GM23248 (cell line): Measurements from ENCODE around the gene SMPD3. TPM values are rescaled to one million over a fixed set of nuclear protein-coding genes. Genes with fewer than 3 reads are reported as not detected.

Source experiments
- DNase-seq: peaks from one replicate; pipeline ENCODE4 v3.0.0-alpha.2; 2015
- H2AFZ ChIP-seq: fragments of 200-600 bp; sonication (generic); 2 replicates; pipeline ENCODE4 v1.6.1; 2016; ENCODE audit warnings: antibody characterized with exemption
- H3F3A ChIP-seq: fragments of 200-600 bp; sonication (generic); 2 replicates; pipeline ENCODE4 v1.6.1; 2016; ENCODE audit warnings: mild to moderate bottlenecking, antibody characterized with exemption, mixed run types; ENCODE audit not compliant: insufficient read depth
- H3K27ac ChIP-seq: fragments of 200-600 bp; sonication (generic); 2 replicates; pipeline ENCODE4 v1.5.1; 2016; ENCODE audit warnings: mild to moderate bottlenecking
- H3K27me3 ChIP-seq: fragments of 200-600 bp; sonication (generic); replicated peaks from 2 replicates; pipeline ENCODE4 v1.6.1; 2016; ENCODE audit warnings: mild to moderate bottlenecking; ENCODE audit not compliant: insufficient read depth
- H3K36me3 ChIP-seq: fragments of 200-600 bp; sonication (generic); 2 replicates; pipeline ENCODE4 v1.6.1; 2016; ENCODE audit warnings: low read depth, mild to moderate bottlenecking
- H3K4me1 ChIP-seq: fragments of 200-600 bp; sonication (generic); 2 replicates; pipeline ENCODE4 v1.6.1; 2016; ENCODE audit warnings: mild to moderate bottlenecking; ENCODE audit not compliant: insufficient read depth
- H3K4me2 ChIP-seq: fragments of 200-600 bp; sonication (generic); one replicate; pipeline ENCODE4 v1.6.1; 2016; ENCODE audit warnings: mild to moderate bottlenecking; ENCODE audit not compliant: unreplicated experiment
- H3K4me3 ChIP-seq: fragments of 200-600 bp; sonication (generic); 2 replicates; pipeline ENCODE4 v1.5.1; 2016; ENCODE audit warnings: mild to moderate bottlenecking
- H3K79me2 ChIP-seq: fragments of 200-600 bp; sonication (generic); 2 replicates; pipeline ENCODE4 v1.6.1; 2016; ENCODE audit warnings: mild to moderate bottlenecking; ENCODE audit not compliant: insufficient read depth
- H3K9ac ChIP-seq: fragments of 200-600 bp; sonication (generic); 2 replicates; pipeline ENCODE4 v1.6.1; 2016; ENCODE audit warnings: mild to moderate bottlenecking
- H3K9me2 ChIP-seq: fragments of 200-600 bp; sonication (generic); 2 replicates; pipeline ENCODE4 v1.6.1; 2016; ENCODE audit warnings: mixed run types, mild to moderate bottlenecking, moderate library complexity; ENCODE audit not compliant: insufficient read depth
- H3K9me3 ChIP-seq: fragments of 200-600 bp; sonication (generic); one replicate; pipeline ENCODE4 v1.6.1; 2017; ENCODE audit warnings: low read depth
- H4K20me1 ChIP-seq: fragments of 200-600 bp; sonication (generic); 2 replicates; pipeline ENCODE4 v1.6.0; 2016; ENCODE audit not compliant: insufficient read depth
- EZH2 ChIP-seq: fragments of 200-600 bp; sonication (generic); IDR thresholded peaks from 2 replicates; pipeline ENCODE4 v1.6.1; 2018; ENCODE audit warnings: antibody characterized with exemption, mild to moderate bottlenecking; ENCODE audit not compliant: insufficient read depth, poor library complexity, severe bottlenecking
- EZH2phosphoT487 ChIP-seq: fragments of 200-600 bp; sonication (generic); IDR thresholded peaks from 2 replicates; pipeline ENCODE4 v1.6.1; 2018; ENCODE audit warnings: antibody characterized with exemption, moderate library complexity, mild to moderate bottlenecking, low read depth; ENCODE audit not compliant: insufficient read depth
- WGBS, 2 experiments: methylation state at CpG; one replicate each; pipeline ENCODE4 v1.1.6; 2015 to 2017; ENCODE audit warnings: low lambda C conversion rate in 2 of 2, low coverage in 1 of 2; ENCODE audit errors: missing lambda C conversion rate in 2 of 2; 5-methylcytosine and 5-hydroxymethylcytosine counted together
- in situ Hi-C: fragments of 300-500 bp; cut with MboI; formaldehyde crosslinking; loops from 2 replicates; pipeline ENCODE4 v1.15.0; 2020
- polyA plus RNA-seq: library from polyadenylated mRNA; unstranded; fragments of >200 nt; fragmentation: Nextera tagmentation; extraction: Ambion mirVana; gene quantifications from 2 replicates; pipeline ENCODE4 v1.2.1, GENCODE V29; 2016
- total RNA-seq: library from RNA; depleted of rRNA; stranded (reverse); fragments of >200 nt; shearing (Covaris generic); gene quantifications from 2 replicates; pipeline ENCODE4 v1.2.3, GENCODE V29; 2014

Gene SMPD3
- total and polyA plus RNA-seq, 2 experiments from 2014 or later = 0.24 to 0.32 TPM

DNA sequence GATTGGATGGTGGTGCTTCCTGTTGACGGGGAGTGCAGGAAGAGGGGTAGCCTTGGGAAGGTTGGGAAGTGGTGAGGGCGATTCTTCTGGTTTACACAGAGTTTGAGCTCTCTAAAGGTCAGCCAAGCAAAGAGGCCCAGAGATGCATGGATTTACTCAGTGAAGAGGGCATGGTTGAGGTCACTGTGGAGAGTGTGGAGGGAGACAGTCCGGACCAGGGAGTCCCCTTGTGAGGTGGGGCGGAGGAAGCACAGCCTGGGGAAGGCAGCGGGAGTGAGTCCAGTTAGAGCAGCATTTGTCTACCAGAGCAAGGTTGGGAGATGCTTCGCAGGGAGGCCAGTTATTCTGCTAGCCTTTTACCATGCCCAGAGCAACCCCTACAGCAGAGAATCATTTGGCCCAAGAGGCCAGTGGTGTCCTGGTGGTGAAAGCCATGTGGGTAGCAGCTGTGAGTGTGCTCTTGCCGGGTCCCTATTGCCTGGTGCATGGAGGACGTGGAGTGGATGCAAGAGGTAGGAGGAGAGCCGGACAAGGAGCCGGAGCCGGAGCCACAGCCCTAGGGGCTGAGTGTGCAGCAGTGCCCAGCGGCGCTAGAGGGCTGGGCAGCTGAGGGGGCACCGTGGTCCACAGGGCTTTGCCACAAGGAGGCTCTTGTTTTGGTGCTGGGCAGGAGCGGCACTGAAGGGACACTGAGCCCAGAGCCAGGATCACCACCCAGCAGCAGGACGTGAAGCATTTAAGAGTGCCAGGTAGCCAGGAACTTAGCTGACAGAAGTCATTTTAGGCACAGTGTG is 109.8 kb downstream of the SMPD3 start:
- 91 to 93% methylated on average over 16 of the region's 16 CpGs for WGBS, 2 experiments
- no peaks in the 10 kb centered on the region for H3K79me2 ChIP-seq
- TF ChIP-seq EZH2phosphoT487 (no peak), EZH2 (no peak)
- no peaks in the 10 kb centered on the region for H4K20me1 ChIP-seq
- no peak overlapping the region for H3K9ac ChIP-seq
- peaks cover 16% of the 10 kb centered on the region for H3K4me1 ChIP-seq
- DNase-seq = no peak
- no peak overlapping the region for H3K27ac ChIP-seq
- no peaks in the 10 kb centered on the region for H3K27me3 ChIP-seq
- H3F3A ChIP-seq = peaks cover 15% of the 10 kb centered on the region
- in situ Hi-C loops = no loop called here
- no peaks in the 10 kb centered on the region for H3K9me2 ChIP-seq
- no peaks in the 10 kb centered on the region for H3K9me3 ChIP-seq
- no peaks in the 10 kb centered on the region; the same call in 1 of the 2 replicates for H3K36me3 ChIP-seq
- no peak overlapping the region for H2AFZ ChIP-seq
- H3K4me3 ChIP-seq = no peak overlapping the region
- no peak overlapping the region for H3K4me2 ChIP-seq

DNA sequence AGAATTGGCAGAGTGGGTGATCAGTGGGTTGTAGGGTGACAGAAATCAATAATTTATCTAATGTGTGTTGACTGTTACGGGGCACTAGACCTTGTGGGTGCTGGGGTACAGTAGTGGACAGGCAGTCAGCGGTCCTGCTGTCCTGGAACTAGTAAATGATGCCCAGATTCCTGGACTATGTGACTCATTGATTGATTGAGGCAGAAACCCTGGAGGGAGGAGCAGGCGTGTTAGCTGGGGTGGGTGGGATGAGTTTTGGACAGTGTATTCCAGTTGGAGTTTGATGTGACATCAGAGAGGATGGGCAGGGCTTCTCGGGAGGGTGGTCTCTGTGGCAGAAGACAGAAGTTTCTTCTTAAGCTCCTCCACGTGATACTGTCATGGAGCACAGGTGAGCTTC is 113.1 kb downstream of the SMPD3 start:
- H4K20me1 ChIP-seq = no peaks in the 10 kb centered on the region
- H3K27me3 ChIP-seq = no peaks in the 10 kb centered on the region
- H3K36me3 ChIP-seq = peaks cover 6% of the 10 kb centered on the region; the same call in 1 of the 2 replicates
- H2AFZ ChIP-seq = no peak overlapping the region
- no peaks in the 10 kb centered on the region for H3K9me3 ChIP-seq
- peak overlapping the region; percentile 28 for H3K4me2 ChIP-seq
- peaks cover 42% of the 10 kb centered on the region for H3F3A ChIP-seq
- in situ Hi-C loops = no loop called here
- no peaks in the 10 kb centered on the region for H3K79me2 ChIP-seq
- TF ChIP-seq EZH2 (no peak), EZH2phosphoT487 (no peak)
- peaks cover 39% of the 10 kb centered on the region for H3K4me1 ChIP-seq
- H3K4me3 ChIP-seq = no peak overlapping the region
- WGBS, 2 experiments = 80 to 85% methylated on average over 5 of the region's 5 CpGs
- H3K27ac ChIP-seq = peak overlapping the region; percentile 84
- H3K9me2 ChIP-seq = no peaks in the 10 kb centered on the region
- DNase-seq = peak; percentile 77
- H3K9ac ChIP-seq = 0 out of 2 replicates have a peak overlapping the region, but pooled peaks have one; percentile 51

DNA sequence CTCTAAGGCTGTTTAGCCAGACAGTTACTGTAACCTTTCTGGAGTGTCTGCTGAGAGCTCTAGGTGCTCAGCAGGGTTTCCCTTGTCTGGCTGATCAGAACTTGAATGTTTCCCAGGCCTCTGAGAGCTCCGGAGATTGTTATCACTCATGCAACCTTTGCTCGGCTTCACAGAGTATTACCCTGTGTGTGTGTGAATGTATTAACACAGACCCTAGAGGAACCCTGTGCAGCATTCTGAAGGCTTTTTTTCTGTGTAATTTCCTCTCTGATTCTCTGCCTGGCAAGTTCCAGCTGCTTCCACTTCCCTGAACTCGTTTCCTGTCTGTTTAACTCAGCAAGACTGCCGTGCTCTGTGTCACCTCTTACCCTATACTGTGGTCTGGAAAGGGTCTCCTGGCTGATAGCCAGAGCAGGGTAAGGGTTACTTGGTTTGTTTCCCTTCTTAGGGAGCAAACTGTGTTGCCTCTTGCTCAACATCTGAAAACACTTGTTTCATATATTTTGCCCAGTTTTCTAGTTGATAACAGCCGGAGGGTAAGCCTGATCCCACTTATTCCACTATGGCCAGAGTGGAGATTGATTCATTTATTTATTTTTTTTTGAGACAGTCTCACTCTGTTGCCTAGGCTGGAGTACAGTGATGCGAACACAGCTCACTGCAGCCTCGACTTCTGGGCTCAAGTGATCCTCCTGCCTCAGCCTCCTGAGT is 115.7 kb downstream of the SMPD3 start:
- Histone ChIP-seq H3K9me3 (no peaks in the 10 kb centered on the region), H4K20me1 (no peaks in the 10 kb centered on the region), H3K4me1 (peaks cover 39% of the 10 kb centered on the region), H3K27me3 (no peaks in the 10 kb centered on the region), H3K36me3 (peaks cover 16% of the 10 kb centered on the region; the same call in 1 of the 2 replicates), H3K4me2 (peak overlapping the region; percentile 40), H3F3A (peaks cover 42% of the 10 kb centered on the region), H3K9me2 (no peaks in the 10 kb centered on the region), H3K9ac (peak overlapping the region; percentile 54; the same call in 1 of the 2 replicates), H3K4me3 (no peak overlapping the region), H2AFZ (peak overlapping the region; percentile 3; the same call in 1 of the 2 replicates), H3K79me2 (no peaks in the 10 kb centered on the region), H3K27ac (peak overlapping the region; percentile 84)
- in situ Hi-C loops = no loop called here
- peak; percentile 52 for DNase-seq
- TF ChIP-seq EZH2 (no peak), EZH2phosphoT487 (no peak)
- 47 to 49% methylated on average over 7 of the region's 7 CpGs for WGBS, 2 experiments

DNA sequence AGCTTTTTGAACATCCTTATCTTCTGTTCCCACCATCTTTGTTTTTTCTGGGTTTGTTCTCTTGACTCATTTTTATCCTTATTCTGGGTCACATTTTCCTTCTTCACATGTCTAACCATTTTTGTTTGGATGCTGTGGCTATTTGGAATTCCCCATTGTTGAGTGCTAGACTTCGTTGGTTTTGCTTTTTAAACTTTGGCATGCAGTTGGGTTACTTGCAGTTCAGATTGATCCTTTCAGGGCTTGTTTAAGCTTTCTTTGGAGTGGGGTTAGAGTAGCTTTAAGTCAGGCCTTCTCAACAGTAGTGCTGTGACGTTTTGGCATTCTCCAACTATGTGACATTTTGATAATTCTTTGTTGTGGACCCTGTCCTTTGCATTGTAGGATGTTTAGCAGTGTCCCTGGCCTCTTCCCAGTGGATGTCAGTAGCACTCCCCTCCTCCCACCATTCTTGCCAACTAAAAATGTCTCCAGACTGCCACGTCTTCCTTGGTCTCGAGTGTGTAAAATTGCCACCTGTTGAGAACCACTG is 116.4 kb downstream of the SMPD3 start:
- Histone ChIP-seq H3K36me3 (peaks cover 16% of the 10 kb centered on the region; the same call in 1 of the 2 replicates), H3K9me2 (no peaks in the 10 kb centered on the region), H3K79me2 (no peaks in the 10 kb centered on the region), H3K27me3 (no peaks in the 10 kb centered on the region), H3K4me3 (no peak overlapping the region), H3K4me2 (peak overlapping the region; percentile 40), H3K9me3 (no peaks in the 10 kb centered on the region), H4K20me1 (no peaks in the 10 kb centered on the region), H3K27ac (peak overlapping the region; percentile 84), H3K4me1 (peaks cover 39% of the 10 kb centered on the region), H3K9ac (peak overlapping the region; percentile 54), H3F3A (peaks cover 42% of the 10 kb centered on the region), H2AFZ (peak overlapping the region; percentile 3; the same call in 1 of the 2 replicates)
- TF ChIP-seq EZH2 = no peak
- TF ChIP-seq EZH2phosphoT487 = no peak
- WGBS, 2 experiments = 57% methylated on average over 4 of the region's 4 CpGs
- in situ Hi-C loops = no loop called here
- peak; percentile 68 for DNase-seq
